PC-3 (cell line): Measurements from ENCODE around the gene KCNQ1. TPM values are rescaled to one million over a fixed set of nuclear protein-coding genes. Genes with fewer than 3 reads are reported as not detected.

Experiments used
- ATAC-seq: fragments of 200-7000 bp; cut with Tn5 transposase; 2 replicates; pipeline ENCODE4 v1.9.1; 2020; ENCODE audit warnings: mild to moderate bottlenecking, moderate library complexity
- BruUV-seq: library from RNA; stranded (reverse); fragments of 400-500 nt; replicated peaks from 2 replicates; lab custom pipeline; 2021; lab: Mats Ljungman, UMichigan
- CTCF ChIA-PET: fragments of 300-600 bp; sonication (Branson Sonifier 250); formaldehyde crosslinking; loops from one replicate; lab custom pipeline; 2022; ENCODE audit warnings: antibody characterized with exemption; lab: Charles Lee
- POLR2A ChIA-PET: fragments of 300-600 bp; sonication (Branson Sonifier 250); formaldehyde crosslinking; loops from one replicate; lab custom pipeline; 2022; ENCODE audit warnings: antibody characterized with exemption; ENCODE audit not compliant: unreplicated experiment; lab: Charles Lee
- DNase-seq: peaks from one replicate; pipeline ENCODE4 v3.0.0-alpha.2; 2015
- H2AFZ ChIP-seq: fragments of 300-600 bp; sonication (generic); 2 replicates; pipeline ENCODE4 v1.6.0; 2016; ENCODE audit warnings: antibody characterized with exemption, low read length
- H3F3A ChIP-seq: fragments of 300-600 bp; sonication (generic); one replicate; pipeline ENCODE4 v1.6.0; 2017; ENCODE audit warnings: antibody characterized with exemption, low read length, control low read depth, mild to moderate bottlenecking; ENCODE audit not compliant: unreplicated experiment
- H3K27ac ChIP-seq: fragments of 300-600 bp; sonication (generic); 2 replicates; pipeline ENCODE4 v1.5.1; 2016; ENCODE audit warnings: mild to moderate bottlenecking, low read length
- H3K27me3 ChIP-seq: fragments of 300-600 bp; sonication (generic); 2 replicates; pipeline ENCODE4 v1.6.1; 2016; ENCODE audit warnings: low read length, mixed read lengths
- H3K36me3 ChIP-seq: fragments of 300-600 bp; sonication (generic); 2 replicates; pipeline ENCODE4 v1.6.1; 2016; ENCODE audit warnings: low read depth, mixed run types, low read length, mixed read lengths
- H3K4me1 ChIP-seq: fragments of 300-600 bp; sonication (generic); 2 replicates; pipeline ENCODE4 v1.5.1; 2016; ENCODE audit warnings: low read length; ENCODE audit not compliant: insufficient read depth
- H3K4me2 ChIP-seq: fragments of 300-600 bp; sonication (generic); 2 replicates; pipeline ENCODE4 v1.6.0; 2016; ENCODE audit warnings: low read length
- H3K4me3 ChIP-seq: fragments of 300-600 bp; sonication (generic); 2 replicates; pipeline ENCODE4 v1.5.1; 2016; ENCODE audit warnings: mild to moderate bottlenecking, low read length, mixed read lengths
- H3K79me2 ChIP-seq: fragments of 300-600 bp; sonication (generic); 2 replicates; pipeline ENCODE4 v1.6.1; 2017; ENCODE audit warnings: low read length, mixed read lengths
- H3K9ac ChIP-seq: fragments of 300-600 bp; sonication (generic); 2 replicates; pipeline ENCODE4 v1.6.0; 2016; ENCODE audit warnings: mild to moderate bottlenecking, low read length
- H3K9me2 ChIP-seq: fragments of 300-600 bp; sonication (generic); replicated peaks from 2 replicates; pipeline ENCODE4 v1.6.1; 2016; ENCODE audit warnings: mixed run types, low read length, mixed read lengths
- H3K9me3 ChIP-seq: fragments of 300-600 bp; sonication (generic); 2 replicates; pipeline ENCODE4 v1.6.1; 2016; ENCODE audit warnings: low read length, mixed read lengths
- H4K20me1 ChIP-seq: fragments of 300-600 bp; sonication (generic); 2 replicates; pipeline ENCODE4 v1.6.1; 2016; ENCODE audit warnings: low read length, mixed read lengths
- EZH2 ChIP-seq: fragments of 300-600 bp; sonication (generic); IDR thresholded peaks from one replicate; pipeline ENCODE4 v1.6.1; 2017; ENCODE audit warnings: antibody characterized with exemption, mild to moderate bottlenecking, low read length; ENCODE audit not compliant: unreplicated experiment
- EZH2phosphoT487 ChIP-seq: fragments of 300-600 bp; sonication (generic); IDR thresholded peaks from 2 replicates; pipeline ENCODE4 v1.6.1; 2018; ENCODE audit warnings: mild to moderate bottlenecking, antibody characterized with exemption, low read length, borderline replicate concordance
- intact Hi-C: fragments of 100-400 bp; cut with micrococcal nuclease; formaldehyde crosslinking; loops from 2 replicates; pipeline ENCODE4 v1.9.0; 2023
- total RNA-seq: library from RNA; depleted of rRNA; stranded (reverse); fragments of >200 nt; gene quantifications from 2 replicates; pipeline ENCODE4 v1.2.3, GENCODE V29; 2014
- TF ChIP-seq, protein P1 (sequence below): fragments of 300-600 bp; sonication (generic); conservative IDR thresholded peaks from 2 replicates; pipeline ENCODE4 v1.5.1; 2017; ENCODE audit warnings: antibody characterized with exemption, low read depth, mild to moderate bottlenecking, low read length

Gene KCNQ1
- total RNA-seq, 1 experiment from 2014 or later, result 0.40 TPM

GRCh38 chr11:2750101-2750681, 305.4 kb downstream of the KCNQ1 start:
- CTCF ChIA-PET, result no interaction called here

DNA sequence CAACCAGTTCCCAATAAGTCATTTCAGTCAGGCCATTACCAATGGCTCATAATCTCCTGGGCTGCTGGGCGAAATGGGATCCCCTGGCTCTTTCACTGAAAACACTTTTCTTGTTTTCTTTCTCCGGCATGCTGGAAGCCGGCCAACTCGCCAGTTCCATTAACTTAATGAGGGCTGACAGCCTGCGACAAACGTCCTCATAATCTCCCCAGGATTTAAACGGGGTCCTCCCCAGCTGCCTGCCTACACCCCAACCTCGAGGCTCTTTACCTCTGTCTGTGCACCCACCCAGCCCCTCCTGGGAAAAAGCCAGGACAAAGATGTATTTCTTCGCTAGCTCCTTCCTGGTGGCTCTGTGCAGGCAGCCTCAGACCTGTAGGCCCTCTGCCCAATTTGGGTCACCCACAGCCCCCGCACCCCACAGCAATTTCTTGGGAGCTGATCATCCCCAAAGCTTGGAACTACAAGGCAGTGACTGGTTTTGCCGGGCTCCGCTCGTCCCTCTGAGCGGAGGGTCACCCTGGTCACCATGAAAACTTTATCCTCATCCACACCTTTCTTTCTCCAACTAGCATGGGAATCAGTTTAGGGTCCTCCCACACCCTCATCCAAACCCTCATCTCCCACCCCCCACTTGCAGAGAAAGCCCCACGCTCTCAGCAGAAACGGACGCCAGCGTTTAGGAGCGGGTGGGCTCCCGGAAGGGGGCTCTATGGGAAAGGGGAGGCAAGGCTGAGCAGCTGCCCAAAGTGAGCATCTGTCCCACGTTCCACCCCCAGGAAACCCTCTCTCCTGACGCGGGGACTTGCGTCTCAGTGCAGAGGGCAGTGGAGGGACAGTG, 306.1 kb downstream of the KCNQ1 start:
- ChIA-PET POLR2A (no interaction called here), CTCF (no interaction called here)
- Histone ChIP-seq H3K4me2 (no peak overlapping the region), H4K20me1 (no peaks in the 10 kb centered on the region), H3K9me2 (no peaks in the 10 kb centered on the region), H3K27me3 (no peaks in the 10 kb centered on the region), H3K4me3 (no peak overlapping the region), H2AFZ (no peak overlapping the region), H3K9me3 (no peaks in the 10 kb centered on the region), H3K36me3 (no peaks in the 10 kb centered on the region), H3K79me2 (no peaks in the 10 kb centered on the region), H3K27ac (no peak overlapping the region), H3F3A (no peaks in the 10 kb centered on the region), H3K4me1 (no peaks in the 10 kb centered on the region), H3K9ac (no peak overlapping the region)
- no peak for DNase-seq
- no TSS peak for BruUV-seq
- ATAC-seq, result no peak
- intact Hi-C loops, result no loop called here
- TF ChIP-seq, protein P1, sequence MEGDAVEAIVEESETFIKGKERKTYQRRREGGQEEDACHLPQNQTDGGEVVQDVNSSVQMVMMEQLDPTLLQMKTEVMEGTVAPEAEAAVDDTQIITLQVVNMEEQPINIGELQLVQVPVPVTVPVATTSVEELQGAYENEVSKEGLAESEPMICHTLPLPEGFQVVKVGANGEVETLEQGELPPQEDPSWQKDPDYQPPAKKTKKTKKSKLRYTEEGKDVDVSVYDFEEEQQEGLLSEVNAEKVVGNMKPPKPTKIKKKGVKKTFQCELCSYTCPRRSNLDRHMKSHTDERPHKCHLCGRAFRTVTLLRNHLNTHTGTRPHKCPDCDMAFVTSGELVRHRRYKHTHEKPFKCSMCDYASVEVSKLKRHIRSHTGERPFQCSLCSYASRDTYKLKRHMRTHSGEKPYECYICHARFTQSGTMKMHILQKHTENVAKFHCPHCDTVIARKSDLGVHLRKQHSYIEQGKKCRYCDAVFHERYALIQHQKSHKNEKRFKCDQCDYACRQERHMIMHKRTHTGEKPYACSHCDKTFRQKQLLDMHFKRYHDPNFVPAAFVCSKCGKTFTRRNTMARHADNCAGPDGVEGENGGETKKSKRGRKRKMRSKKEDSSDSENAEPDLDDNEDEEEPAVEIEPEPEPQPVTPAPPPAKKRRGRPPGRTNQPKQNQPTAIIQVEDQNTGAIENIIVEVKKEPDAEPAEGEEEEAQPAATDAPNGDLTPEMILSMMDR, result no peak
- TF ChIP-seq EZH2phosphoT487 (no peak), EZH2 (no peak)

More at GRCh38 chr11:2750101-2750681, 305.4 kb downstream of the KCNQ1 start:
- POLR2A ChIA-PET, result no interaction called here
- intact Hi-C loops, result no loop called here
- DNase-seq (no peak), ATAC-seq (no peak)
- Histone ChIP-seq H3K4me3 (no peak overlapping the region), H3K4me1 (no peaks in the 10 kb centered on the region), H3F3A (no peaks in the 10 kb centered on the region), H3K79me2 (no peaks in the 10 kb centered on the region), H2AFZ (no peak overlapping the region), H3K36me3 (no peaks in the 10 kb centered on the region), H3K9me3 (no peaks in the 10 kb centered on the region), H3K9me2 (no peaks in the 10 kb centered on the region), H3K9ac (no peak overlapping the region), H3K27ac (no peak overlapping the region), H4K20me1 (no peaks in the 10 kb centered on the region), H3K4me2 (no peak overlapping the region), H3K27me3 (no peaks in the 10 kb centered on the region)
- BruUV-seq, result no TSS peak
- TF ChIP-seq EZH2phosphoT487 (no peak), EZH2 (no peak)
- TF ChIP-seq, protein P1, result no peak
